H1 (cell line): ENCODE measurements around the gene EVI2A. TPM values are rescaled to one million over a fixed set of nuclear protein-coding genes. Genes with fewer than 3 reads are reported as not detected.

Experiments used
- CTCF ChIA-PET: fragments of 300-600 bp; sonication (Branson Sonifier 250); formaldehyde crosslinking; loops from one replicate; lab custom pipeline; 2021; ENCODE audit not compliant: partially characterized antibody; lab: Charles Lee
- POLR2A ChIA-PET: fragments of 300-600 bp; sonication (Branson Sonifier 250); formaldehyde crosslinking; loops from one replicate; lab custom pipeline; 2021; ENCODE audit warnings: inconsistent platforms; ENCODE audit not compliant: partially characterized antibody; lab: Charles Lee
- DNase-seq, 2 experiments: peaks; one replicate each; pipeline versions ENCODE4 v3.0.0 to v3.0.0-alpha.2; 2010 to 2022; ENCODE audit warnings: low spot score in 2 of 2, low read depth in 1 of 2, mixed read lengths in 1 of 2
- FAIRE-seq: peaks from 2 replicates; lab custom pipeline; 2011; peaks lifted over from hg19 to GRCh38; lab: Jason Lieb, UNC
- H2AFZ ChIP-seq: 2 replicates; pipeline ENCODE4 v1.8.1; 2012; ENCODE audit warnings: low read length, inconsistent platforms
- H2AK5ac ChIP-seq: 2 replicates; pipeline ENCODE4 v1.6.1; 2013; ENCODE audit warnings: low read depth, low read length
- H2BK120ac ChIP-seq: replicated peaks from 2 replicates; pipeline ENCODE3; 2013; ENCODE audit warnings: low read depth, low read length, inconsistent platforms
- H2BK12ac ChIP-seq: 2 replicates; pipeline ENCODE4 v1.6.1; 2013; ENCODE audit warnings: low read depth, low read length
- H2BK15ac ChIP-seq: 2 replicates; pipeline ENCODE4 v1.6.1; 2013; ENCODE audit warnings: low read length
- H2BK20ac ChIP-seq: 2 replicates; pipeline ENCODE4 v1.6.1; 2013; ENCODE audit warnings: low read length
- H2BK5ac ChIP-seq: 2 replicates; pipeline ENCODE4 v1.6.1; 2013; ENCODE audit warnings: low read depth, low read length
- H3K14ac ChIP-seq: 2 replicates; pipeline ENCODE4 v1.6.1; 2013; ENCODE audit warnings: inconsistent platforms; ENCODE audit not compliant: insufficient read length
- H3K18ac ChIP-seq: 2 replicates; pipeline ENCODE4 v1.6.1; 2013; ENCODE audit warnings: low read length; ENCODE audit errors: extremely low read depth
- H3K23ac ChIP-seq: 2 replicates; pipeline ENCODE4 v1.6.1; 2013; ENCODE audit warnings: inconsistent platforms; ENCODE audit not compliant: insufficient read length
- H3K23me2 ChIP-seq: 2 replicates; pipeline ENCODE4 v1.6.1; 2013; ENCODE audit warnings: low read depth, low read length
- H3K27ac ChIP-seq: 2 replicates; pipeline ENCODE4 v1.6.1; 2011; ENCODE audit warnings: low read depth, low read length, inconsistent platforms
- H3K27me3 ChIP-seq, 4 experiments: replicated peaks in 1 of 4; 1 replicate in 1 of 4; 2 replicates in 3 of 4; pipeline versions ENCODE4 v1.6.1 to v1.8.1; 2011 to 2013; ENCODE audit warnings: low read length in 3 of 4, mild to moderate bottlenecking in 3 of 4, inconsistent platforms in 2 of 4, mixed read lengths in 2 of 4, moderate library complexity in 1 of 4; ENCODE audit not compliant: control insufficient read depth in 3 of 4, insufficient read depth in 3 of 4; ENCODE audit errors: extremely low read depth in 1 of 4
- H3K36me3 ChIP-seq, 4 experiments: 2 replicates each; pipeline versions ENCODE4 v1.6.1 to v1.8.1; 2011 to 2013; ENCODE audit warnings: mild to moderate bottlenecking in 4 of 4, low read length in 3 of 4, moderate library complexity in 2 of 4, control low read depth in 1 of 4, inconsistent platforms in 1 of 4; ENCODE audit not compliant: insufficient read depth in 4 of 4, control insufficient read depth in 2 of 4
- H3K4ac ChIP-seq: replicated peaks from 2 replicates; pipeline ENCODE3; 2013; ENCODE audit warnings: low read length, low read depth, mixed read lengths, inconsistent platforms; ENCODE audit not compliant: insufficient read length
- H3K4me1 ChIP-seq, 4 experiments: replicated peaks in 1 of 4; 1 replicate in 1 of 4; 2 replicates in 3 of 4; pipeline versions ENCODE4 v1.6.1 to v1.8.1; 2011 to 2013; ENCODE audit warnings: low read length in 3 of 4, inconsistent platforms in 2 of 4, mixed read lengths in 1 of 4; ENCODE audit not compliant: insufficient read depth in 4 of 4, control insufficient read depth in 3 of 4
- H3K4me2 ChIP-seq, 2 experiments: 2 replicates each; pipeline versions ENCODE4 v1.6.1 to v1.8.1; 2011 to 2013; ENCODE audit warnings: low read depth in 2 of 2, low read length in 2 of 2, control low read depth in 1 of 2, inconsistent platforms in 1 of 2, mild to moderate bottlenecking in 1 of 2; ENCODE audit not compliant: insufficient read depth in 1 of 2
- H3K4me3 ChIP-seq, 4 experiments: fragments of 200-600, 300-600 bp in 1 of 4; sonication (generic), shearing (Covaris generic), sonication (Bioruptor Twin) in 1 of 4; 2 replicates each; pipeline versions ENCODE4 v1.5.1 to v1.8.1; 2011 to 2016; ENCODE audit warnings: low read length in 4 of 4, low read depth in 3 of 4, control low read depth in 2 of 4, inconsistent platforms in 2 of 4, mild to moderate bottlenecking in 2 of 4, mixed read lengths in 1 of 4, moderate library complexity in 1 of 4; ENCODE audit not compliant: insufficient read depth in 2 of 4; ENCODE audit errors: extremely low read depth in 1 of 4
- H3K56ac ChIP-seq: replicated peaks from 2 replicates; pipeline ENCODE3; 2013; ENCODE audit warnings: low read depth, mild to moderate bottlenecking, mixed read lengths, low read length, inconsistent platforms; ENCODE audit not compliant: insufficient read length
- H3K79me1 ChIP-seq: 2 replicates; pipeline ENCODE4 v1.6.1; 2013; ENCODE audit warnings: low read depth, low read length, control low read depth
- H3K79me2 ChIP-seq, 2 experiments: 2 replicates each; pipeline versions ENCODE4 v1.6.1 to v1.8.1; 2012 to 2013; ENCODE audit warnings: low read length in 2 of 2, mild to moderate bottlenecking in 2 of 2, inconsistent platforms in 1 of 2; ENCODE audit not compliant: insufficient read depth in 2 of 2, control insufficient read depth in 1 of 2
- H3K9ac ChIP-seq, 4 experiments: replicated peaks in 1 of 4; 1 replicate in 1 of 4; 2 replicates in 3 of 4; pipeline versions ENCODE4 v1.6.1 to v1.8.1; 2011 to 2013; ENCODE audit warnings: low read depth in 3 of 4, low read length in 3 of 4, control low read depth in 2 of 4, mild to moderate bottlenecking in 2 of 4, moderate library complexity in 2 of 4, inconsistent platforms in 1 of 4; ENCODE audit errors: extremely low read depth in 1 of 4
- H3K9me3 ChIP-seq, 2 experiments: 2 replicates each; pipeline versions ENCODE4 v1.6.1 to v1.8.1; 2012 to 2013; ENCODE audit warnings: mild to moderate bottlenecking in 2 of 2, moderate library complexity in 2 of 2, control low read depth in 1 of 2, inconsistent platforms in 1 of 2, low read depth in 1 of 2, low read length in 1 of 2, mixed read lengths in 1 of 2; ENCODE audit not compliant: insufficient read depth in 2 of 2
- H4K20me1 ChIP-seq, 2 experiments: replicated peaks in 1 of 2; 2 replicates each; pipeline versions ENCODE3 to v1.8.1; 2011 to 2013; ENCODE audit warnings: inconsistent platforms in 2 of 2, low read length in 2 of 2, mild to moderate bottlenecking in 1 of 2; ENCODE audit not compliant: insufficient read depth in 2 of 2, control insufficient read depth in 1 of 2
- H4K5ac ChIP-seq: 2 replicates; pipeline ENCODE4 v1.6.1; 2013; ENCODE audit warnings: low read length, low read depth, mixed read lengths, inconsistent platforms; ENCODE audit not compliant: insufficient read length
- H4K8ac ChIP-seq: 2 replicates; pipeline ENCODE4 v1.8.0; 2013; ENCODE audit warnings: mild to moderate bottlenecking, moderate library complexity, low read length, inconsistent platforms; ENCODE audit not compliant: insufficient read depth; ENCODE audit errors: extremely low read depth
- H4K91ac ChIP-seq: replicated peaks from 2 replicates; pipeline ENCODE3; 2013; ENCODE audit warnings: low read length, mixed read lengths, inconsistent platforms; ENCODE audit not compliant: insufficient read length
- ASH2L ChIP-seq: fragments of 200-600, 300-600 bp; sonication (generic); IDR thresholded peaks from one replicate; pipeline ENCODE4 v1.7.1; 2017; ENCODE audit warnings: low read length
- CTBP2 ChIP-seq: IDR thresholded peaks from 2 replicates; pipeline ENCODE4 v1.7.0; 2011; ENCODE audit warnings: borderline replicate concordance, mild to moderate bottlenecking, moderate library complexity, mixed read lengths, low read length; ENCODE audit not compliant: insufficient read depth, insufficient read length
- CTCF ChIP-seq, 3 experiments: IDR thresholded peaks; 1 replicate in 2 of 3; 2 replicates in 1 of 3; pipeline versions ENCODE4 v1.5.1 to v1.6.1; 2011; ENCODE audit warnings: low read length in 3 of 3, mild to moderate bottlenecking in 3 of 3, inconsistent platforms in 2 of 3, low read depth in 1 of 3, moderate library complexity in 1 of 3; ENCODE audit not compliant: insufficient read depth in 1 of 3; ENCODE audit errors: control extremely low read depth in 1 of 3
- HDAC6 ChIP-seq: IDR thresholded peaks from one replicate; pipeline ENCODE4 v1.7.1; 2012; ENCODE audit warnings: low read depth, mild to moderate bottlenecking, inconsistent platforms, low read length, moderate library complexity
- RFX5 ChIP-seq: IDR thresholded peaks from 2 replicates; pipeline ENCODE4 v1.6.1; 2011; ENCODE audit warnings: low read depth, low read length, improper control_type of control experiment, borderline replicate concordance
- SIRT6 ChIP-seq: IDR thresholded peaks from one replicate; pipeline ENCODE4 v1.7.1; 2012; ENCODE audit warnings: low read length, inconsistent platforms
- SP4 ChIP-seq: IDR thresholded peaks from 2 replicates; pipeline ENCODE4 v1.6.1; 2012; ENCODE audit warnings: low read length, inconsistent platforms
- SRF ChIP-seq: IDR thresholded peaks from 2 replicates; pipeline ENCODE4 v1.6.1; 2011; ENCODE audit warnings: mild to moderate bottlenecking, low read depth, low read length, moderate library complexity
- SUZ12 ChIP-seq: fragments of 200-600 bp; sonication (generic); IDR thresholded peaks from 2 replicates; pipeline ENCODE4 v1.6.1; 2012; ENCODE audit warnings: mild to moderate bottlenecking, inconsistent platforms, low read length, moderate library complexity, mixed read lengths
- TAF7 ChIP-seq: optimal IDR thresholded peaks from 2 replicates; pipeline ENCODE3; 2011; ENCODE audit warnings: low read depth, mild to moderate bottlenecking, inconsistent platforms, low read length, moderate library complexity, borderline replicate concordance
- TEAD4 ChIP-seq: IDR thresholded peaks from 2 replicates; pipeline ENCODE4 v1.6.1; 2012; ENCODE audit warnings: low read depth, low read length, inconsistent platforms, mixed read lengths
- polyA plus RNA-seq, 7 experiments: library from polyadenylated mRNA; depleted of rRNA in 3 of 7; stranded (reverse) in 5 of 7; unstranded in 2 of 7; fragments of >200 nt in 5 of 7; fragments of 200-250 nt in 2 of 7; gene quantifications; 1 replicate in 5 of 7; 2 replicates in 1 of 7; 4 replicates in 1 of 7; pipeline versions ENCODE4 v1.2.1 to v1.2.3, GENCODE V29; 2011 to 2013; ENCODE audit warnings: missing spikeins in 2 of 7, mixed read lengths in 2 of 7
- total RNA-seq: library from RNA; stranded (reverse); fragmentation: NEBNext Ultra II Directional; extraction: Animal tissue kit (Norgen Biotek cat#: 25700); gene quantifications from 2 replicates; pipeline ENCODE4 v1.2.1, GENCODE V29; 2021

The EVI2A gene
- total and polyA plus RNA-seq, 2 of the 8 experiments (the other 6 are each of a cell fraction or from before 2014, with no cell fraction given) = not detected

- Histone ChIP-seq H2AFZ (no peak overlapping the region), H3K27ac (no peak overlapping the region), H3K79me1 (no peaks in the 10 kb centered on the region), H3K4me1 (no peaks in the 10 kb centered on the region), H4K5ac (no peak overlapping the region), H3K23me2 (no peaks in the 10 kb centered on the region; the same call in 1 of the 2 replicates), H3K23ac (no peak overlapping the region), H3K9me3 (no peaks in the 10 kb centered on the region), H3K36me3 (peaks cover 2 to 17% (median 6%) of the 10 kb centered on the region in 4 experiments; a peak in 4 of 8 replicates), H3K4me3 (no peak overlapping the region), H3K56ac (no peak overlapping the region), H3K18ac (no peak overlapping the region), H3K27me3 (no peaks in the 10 kb centered on the region), H2AK5ac (no peak overlapping the region), H3K9ac (no peak overlapping the region), H2BK20ac (no peak overlapping the region), H3K4me2 (no peak overlapping the region), H3K4ac (no peak overlapping the region), H3K79me2 (no peaks in the 10 kb centered on the region), H4K91ac (no peak overlapping the region), H2BK12ac (no peak overlapping the region), H2BK15ac (no peak overlapping the region), H3K14ac (no peak overlapping the region), H2BK5ac (no peak overlapping the region), H4K8ac (no peak overlapping the region), H2BK120ac (no peak overlapping the region), H4K20me1 (no peaks in the 10 kb centered on the region)
- POLR2A ChIA-PET = no interaction called here
- FAIRE-seq (no peak), DNase-seq (no peak)
- no peak for TF ChIP-seq SIRT6
- TF ChIP-seq SUZ12 = no peak
- no peak for TF ChIP-seq ASH2L
- no peak for TF ChIP-seq CTCF (IDR thresholded peaks at IDR 0.05; ENCODE audit: control extremely low read depth in 1 of 3, insufficient read depth in 1 of 3, low read depth in 1 of 3, low read length in 3 of 3)
- no peak for TF ChIP-seq SRF
- TF ChIP-seq RFX5 = no peak
- no peak for TF ChIP-seq TEAD4
- no peak for TF ChIP-seq TAF7
- TF ChIP-seq HDAC6 = no peak
- no peak for TF ChIP-seq CTBP2
- TF ChIP-seq SP4 = no peak
- CTCF ChIA-PET = no interaction called here
These were observed 28.0 kb upstream of the EVI2A start for GRCh38 chr17:31349454-31349853.
